Measurements from ENCODE around the gene LRP1-AS. TPM values are rescaled to one million over a fixed set of nuclear protein-coding genes. Genes with fewer than 3 reads are reported as not detected.

The LRP1-AS gene
- total RNA-seq (2013; cell fraction: nucleolus; rRNA removed), result not detected in 2 replicates
- total RNA-seq (2014; rRNA removed), result not detected in 2 replicates
- not detected in 2 replicates for total RNA-seq (2014; rRNA removed; fragmentation: Illumina TruSeq; extraction: Trizol)
- not detected in 2 replicates for total RNA-seq (2021)
- not detected for polyA plus RNA-seq (2011; ENCODE audit: low read depth)
- polyA plus RNA-seq (2011; rRNA removed), result not detected in 2 replicates
- not detected in 2 replicates for polyA plus RNA-seq (2011; cell fraction: cytosol; rRNA removed)
- not detected in 2 replicates for polyA plus RNA-seq (2011; cell fraction: nucleus; rRNA removed)
- polyA plus RNA-seq (2012), result not detected in 2 replicates
- polyA plus RNA-seq (2014; fragmentation: Illumina TruSeq; extraction: Trizol), result not detected in 2 replicates
- not detected for polyA plus RNA-seq (2014; fragmentation: Nextera tagmentation; extraction: Ambion mirVana)
- polyA plus RNA-seq (2014; rRNA removed), result not detected in 2 replicates
- not detected for polyA plus RNA-seq (2016; fragmentation: Nextera tagmentation; extraction: Ambion mirVana)
- polyA minus RNA-seq (2011; rRNA and poly(A)+ RNA removed), result not detected in 2 replicates
- not detected in 2 replicates for polyA minus RNA-seq (2011; cell fraction: cytosol; rRNA and poly(A)+ RNA removed)
- polyA minus RNA-seq (2011; cell fraction: nucleus; rRNA and poly(A)+ RNA removed), result not detected in 2 replicates
- not detected for Bru-seq, nascent RNA
- BruChase-seq, experiment 1, labeled RNA remaining after a 6-hour chase, result not detected
- BruChase-seq, experiment 2, labeled RNA remaining after a 2-hour chase, result not detected
- long read RNA-seq, experiment 1, result 0 reads
- long read RNA-seq, experiment 2, result 0 reads

DNA sequence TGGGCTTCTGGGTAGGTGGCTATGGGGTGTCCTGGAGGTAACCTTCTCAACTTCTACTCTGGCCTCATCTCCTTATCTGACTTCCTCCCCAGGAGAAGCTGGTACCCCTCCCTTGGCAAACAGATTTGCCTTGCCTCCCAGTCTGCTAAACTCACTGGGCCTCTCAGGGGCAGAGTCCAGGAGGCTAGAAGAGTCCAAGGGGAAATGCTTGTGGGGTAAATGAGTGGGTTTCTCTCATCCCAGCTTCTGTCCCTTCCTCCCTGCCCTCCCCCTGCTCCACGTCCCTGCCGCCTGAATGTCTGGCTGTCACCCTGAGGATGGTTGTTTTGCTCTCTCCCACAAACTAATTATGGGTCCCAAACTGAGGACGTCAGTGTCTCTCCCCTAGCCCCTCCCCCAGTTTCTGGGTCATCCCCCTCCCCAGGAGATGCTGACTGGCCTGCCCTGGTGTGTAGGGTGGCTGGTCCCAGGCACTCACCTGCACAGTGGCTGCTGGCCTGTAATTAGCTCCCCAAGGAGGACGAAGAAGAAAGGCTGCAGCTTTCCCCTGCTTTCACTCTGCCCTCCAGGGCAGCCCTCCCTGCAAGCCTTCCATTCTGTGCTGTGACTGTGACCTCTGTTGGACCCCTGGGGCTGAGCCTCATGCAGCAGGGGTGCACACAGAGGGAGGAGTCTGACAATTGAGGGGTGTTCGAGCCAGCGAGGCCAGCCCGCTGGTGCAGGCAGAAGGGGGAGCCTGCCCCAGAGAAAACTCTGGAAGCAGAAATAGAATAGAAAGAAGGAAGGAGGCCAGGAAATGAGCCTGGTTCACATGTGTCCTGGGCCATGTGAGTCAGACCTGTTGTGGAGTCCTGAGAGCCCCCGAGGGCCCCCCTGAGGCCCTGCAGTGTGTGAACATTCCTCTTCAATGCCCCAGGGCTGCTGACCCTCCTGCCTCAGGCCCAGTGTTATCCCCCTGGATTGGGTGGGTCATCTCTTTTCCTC lies at the start of gene LRP1-AS:
Gene LRP1-AS, minus strand, starts transcription at position 659 of the 984 bp plus-strand sequence.
- FAIRE-seq (no peak), DNase-seq (ENCODE audit: low read depth, low spot score) (no peak), ATAC-seq (no peak)
- ChIA-PET POLR2A (no interaction called here), SMC1A (ENCODE audit: uncharacterized antibody, unreplicated experiment) (interaction anchor here (0.6 kb wide), 2 partner anchors 64 to 586 kb away, joined by 3 to 4 read pairs; no protein-coding TSS in a partner anchor), CTCF (interaction anchor here (1.9 to 2.8 kb wide), 2 partner anchors 23 to 26 kb away, joined by 7 to 8 read pairs; no protein-coding TSS in a partner anchor), RAD21 (ENCODE audit: unreplicated experiment) (no interaction called here)
- Histone ChIP-seq H2AFZ (ENCODE audit: control insufficient read depth, low read depth, low read length) (no peak within 1 kb of the TSS), H3K27me3 (replicated peaks in 1 of 2; ENCODE audit: control insufficient read depth in 2 of 2, insufficient read depth in 2 of 2, low read length in 1 of 2) (peaks cover 0 to 3% of the 10 kb centered on the region in 2 experiments; a peak in 2 of 4 replicates), H3K4me2 (ENCODE audit: control insufficient read depth, insufficient read depth) (no peak within 1 kb of the TSS), H3K79me2 (ENCODE audit: control insufficient read depth, insufficient read depth, low read length) (no peaks in the 10 kb centered on the region), H3K9ac (ENCODE audit: control insufficient read depth, insufficient read depth, low read length) (no peak within 1 kb of the TSS), H3K27ac (ENCODE audit: control insufficient read depth, insufficient read depth) (no peak within 1 kb of the TSS), H3K9me3 (replicated peaks; ENCODE audit: control insufficient read depth, insufficient read depth, low read length) (no peaks in the 10 kb centered on the region), H3K4me1 (ENCODE audit: control insufficient read depth, insufficient read depth, low read length) (no peaks in the 10 kb centered on the region), H3K4me3 (no peak within 1 kb of the TSS), H3K36me3 (ENCODE audit: control insufficient read depth in 2 of 2, insufficient read depth in 2 of 2, low read length in 1 of 2) (no peaks in the 10 kb centered on the region), H4K20me1 (ENCODE audit: control insufficient read depth, insufficient read depth) (no peaks in the 10 kb centered on the region)
- TF ChIP-seq BMI1 (IDR thresholded peaks at IDR 0.05; ENCODE audit: borderline replicate concordance), result no peak
- TF ChIP-seq NR2C2 (IDR thresholded peaks at IDR 0.05; ENCODE audit: borderline replicate concordance, control insufficient read depth, insufficient read length, low read depth), result no peak
- no peak for TF ChIP-seq NFYB (IDR thresholded peaks at IDR 0.05; ENCODE audit: insufficient read depth, low read depth, low read length)
- TF ChIP-seq PML (IDR thresholded peaks at IDR 0.05; ENCODE audit: low read length), result no peak
- TF ChIP-seq BHLHE40 (IDR thresholded peaks at IDR 0.05; ENCODE audit: borderline replicate concordance in 1 of 2, low read depth in 2 of 2, low read length in 1 of 2), result no peak
- TF ChIP-seq EGR1 (IDR thresholded peaks at IDR 0.05; ENCODE audit: borderline replicate concordance in 1 of 2, low read depth in 2 of 2, low read length in 2 of 2), result no peak
- no peak for TF ChIP-seq ZBTB4 (CRISPR knock-in tag; IDR thresholded peaks at IDR 0.05)
- TF ChIP-seq MLLT1 (IDR thresholded peaks at IDR 0.05), result no peak
- TF ChIP-seq JUND (IDR thresholded peaks at IDR 0.05; ENCODE audit: low read depth, low read length), result no peak
- no peak for TF ChIP-seq EED (IDR thresholded peaks at IDR 0.05; ENCODE audit: low read depth)
- no peak for TF ChIP-seq TBL1XR1 (IDR thresholded peaks at IDR 0.05; ENCODE audit: low read depth, low read length)
- TF ChIP-seq IKZF2 (IDR thresholded peaks at IDR 0.05), result no peak
- TF ChIP-seq JUNB (IDR thresholded peaks at IDR 0.05), result no peak
- BruUV-seq (replicated peaks), result no TSS peak
- WGBS (ENCODE audit: insufficient coverage, insufficient replicate concordance, low lambda C conversion rate, missing lambda C conversion rate), result 24% methylated on average over 6 of the region's 8 CpGs
- intact Hi-C loops (cut with micrococcal nuclease; ENCODE audit: unreplicated experiment) (no loop called here), in situ Hi-C loops (cut with MboI) (no loop called here)

Measured in GM12878 (cell line).